Germinal center (tissue), 1 donor: Measurements from ENCODE around the gene DLEC1.

Experiments used
- DNase-seq: peaks from one replicate; pipeline ENCODE4 v3.0.0; 2012; ENCODE audit warnings: mixed read lengths, low spot score

Gene DLEC1

GRCh38 chr3:38001456-38002081 lies 37.4 kb upstream of the DLEC1 start:
- no peak for DNase-seq

GRCh38 chr3:38002291-38002876 lies 36.6 kb upstream of the DLEC1 start:
- DNase-seq: no peak

GRCh38 chr3:38002940-38003339 lies 36.1 kb upstream of the DLEC1 start:
- DNase-seq: no peak

DNA sequence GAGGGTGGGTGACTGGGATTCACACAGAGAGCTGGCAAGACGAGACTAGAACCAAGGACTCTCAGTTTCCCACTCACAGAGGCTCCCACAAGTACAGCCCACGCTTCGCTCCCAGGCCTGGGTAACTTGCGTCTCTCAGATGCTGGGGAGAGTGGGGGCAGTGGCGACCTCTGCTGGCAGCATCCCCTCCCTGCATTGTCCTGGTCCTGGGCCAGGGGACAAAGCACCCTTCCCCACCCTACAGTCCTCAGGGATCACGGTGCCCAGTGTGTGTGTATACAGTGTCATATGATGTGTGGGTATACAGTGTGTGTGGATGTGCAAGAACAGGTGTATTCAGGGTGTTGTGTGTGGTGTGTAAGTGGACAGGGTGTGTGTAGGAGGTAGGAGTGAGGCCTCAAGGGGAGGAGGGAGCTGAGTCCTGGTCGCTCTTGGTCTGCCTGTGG lies 35.6 kb upstream of the DLEC1 start:
- DNase-seq: peak; percentile 66

DNA sequence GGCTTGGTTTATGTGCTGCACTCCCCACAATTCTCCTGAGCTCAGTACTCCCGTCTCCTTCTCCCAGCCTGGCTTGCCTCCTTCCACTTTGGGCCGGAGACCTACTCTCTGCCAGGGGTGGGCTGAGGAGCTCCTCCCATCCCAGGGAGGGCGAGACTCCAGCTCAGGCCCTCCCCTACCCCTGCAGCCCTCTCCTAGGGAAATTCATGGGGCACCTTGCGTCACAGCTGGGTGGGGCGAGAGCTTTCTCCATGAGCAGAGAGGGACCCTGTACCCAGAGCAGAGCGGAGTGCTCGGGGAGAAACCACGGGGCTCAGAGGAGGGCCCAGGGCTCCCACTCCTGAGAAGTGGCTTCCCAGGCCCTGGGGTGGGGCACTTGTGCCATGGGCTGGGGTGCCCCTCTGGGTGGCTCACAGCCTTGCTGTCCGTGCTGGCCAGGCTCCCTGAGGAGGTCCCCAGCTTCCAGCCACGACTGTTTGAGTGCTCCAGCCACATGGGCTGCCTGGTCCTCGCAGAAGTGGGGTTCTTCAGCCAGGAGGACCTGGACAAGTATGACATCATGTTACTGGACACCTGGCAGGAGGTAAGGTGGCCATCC lies 35.1 kb upstream of the DLEC1 start:
- DNase-seq: no peak

DNA sequence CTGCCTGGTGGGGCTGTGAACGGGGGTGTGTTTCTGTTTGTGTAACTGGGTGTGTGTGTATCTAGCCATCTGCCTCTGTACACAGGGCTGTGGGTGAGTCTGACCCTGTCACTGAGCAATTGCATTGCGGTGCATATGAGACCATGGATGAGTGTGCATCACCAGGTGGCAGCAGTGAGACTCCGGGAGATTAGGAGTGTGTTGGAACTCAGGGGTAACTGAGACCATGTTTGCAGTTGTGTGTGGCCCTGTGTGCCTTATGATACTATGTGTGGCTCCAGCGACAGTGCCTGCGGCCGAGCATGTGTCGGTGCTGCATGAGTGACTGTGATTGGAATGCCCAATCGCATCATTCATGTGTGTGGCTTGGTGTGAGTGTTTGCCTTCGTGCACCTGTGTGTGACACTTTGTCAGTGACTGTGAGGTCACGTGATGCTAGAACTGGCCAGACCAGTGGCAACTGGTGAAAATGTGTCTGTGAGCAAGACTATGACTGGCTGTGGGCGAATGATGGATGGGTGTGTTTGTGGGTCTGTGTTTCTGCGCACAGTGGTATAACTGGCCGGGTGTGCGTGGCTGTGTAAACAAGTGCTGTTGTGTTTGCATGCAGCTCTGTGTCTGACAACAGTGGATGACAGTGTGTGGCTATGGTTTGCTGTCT lies 34.5 kb upstream of the DLEC1 start:
- DNase-seq: peak; percentile 35

GRCh38 chr3:38005076-38006020 lies 33.7 kb upstream of the DLEC1 start:
- DNase-seq: no peak

DNA sequence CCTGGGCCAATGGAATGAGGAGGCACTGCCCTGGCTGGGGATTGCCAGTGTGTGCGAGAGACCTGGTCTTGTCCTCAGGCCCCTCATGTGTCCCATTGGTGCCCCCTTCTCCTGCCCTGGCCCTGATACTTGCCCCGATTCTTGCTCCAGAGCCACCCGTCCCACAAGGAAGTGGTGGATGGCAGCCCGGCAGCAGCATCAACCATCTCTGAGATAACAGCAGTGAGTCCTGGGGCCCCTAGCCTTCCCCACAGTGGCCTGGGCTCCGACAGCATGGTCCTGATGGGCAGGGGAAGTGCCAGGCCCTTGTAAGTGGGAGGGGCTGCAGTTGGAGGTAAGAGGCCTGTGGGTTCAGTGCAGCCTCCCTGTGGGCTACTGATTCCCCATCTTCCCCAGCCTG lies 33.0 kb upstream of the DLEC1 start:
- DNase-seq: no peak

- no peak for DNase-seq
These were observed 32.5 kb upstream of the DLEC1 start for GRCh38 chr3:38006445-38006995.

DNA sequence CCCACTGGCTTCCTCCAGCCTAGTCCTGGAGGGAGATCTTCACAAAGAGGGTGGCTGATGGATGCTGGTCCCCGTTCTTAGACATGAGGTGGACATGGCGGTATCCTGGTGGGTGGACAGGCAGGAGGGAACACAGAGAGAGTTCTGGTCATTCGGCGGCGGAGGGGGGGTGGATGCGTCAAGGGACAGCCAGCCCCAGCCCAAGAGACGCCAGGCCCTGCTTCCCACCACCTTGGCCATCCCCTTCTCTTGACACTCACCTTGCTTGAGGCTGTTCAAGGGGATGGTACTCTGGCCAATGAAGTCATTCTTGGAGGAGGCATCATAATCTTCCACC lies 31.3 kb upstream of the DLEC1 start:
- no peak for DNase-seq

DNA sequence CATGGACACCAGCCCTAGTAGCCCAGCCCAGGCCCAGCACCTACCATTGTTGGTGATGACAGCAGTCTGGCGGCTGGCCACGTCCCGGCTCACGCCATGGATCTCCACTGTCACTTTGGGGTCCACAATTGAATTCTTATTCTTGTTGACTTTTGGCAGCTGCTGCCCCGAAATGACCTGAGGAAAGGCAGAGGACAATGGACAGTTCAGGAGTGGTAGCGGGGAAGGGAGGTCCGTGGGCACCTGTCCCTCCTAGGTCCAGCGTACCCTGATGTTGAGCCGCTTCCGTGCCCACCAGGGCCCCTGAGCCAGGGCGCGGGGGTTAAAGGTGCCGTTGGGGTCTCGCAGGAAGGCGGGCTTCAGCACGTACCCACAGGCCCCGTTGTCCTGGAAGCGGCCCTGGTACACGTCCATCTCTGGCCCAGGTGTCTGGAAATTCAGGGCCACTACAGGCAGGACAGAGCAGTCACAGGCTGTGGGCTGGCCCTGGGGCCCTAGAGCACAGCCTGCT lies 30.8 kb upstream of the DLEC1 start:
- DNase-seq: no peak

DNA sequence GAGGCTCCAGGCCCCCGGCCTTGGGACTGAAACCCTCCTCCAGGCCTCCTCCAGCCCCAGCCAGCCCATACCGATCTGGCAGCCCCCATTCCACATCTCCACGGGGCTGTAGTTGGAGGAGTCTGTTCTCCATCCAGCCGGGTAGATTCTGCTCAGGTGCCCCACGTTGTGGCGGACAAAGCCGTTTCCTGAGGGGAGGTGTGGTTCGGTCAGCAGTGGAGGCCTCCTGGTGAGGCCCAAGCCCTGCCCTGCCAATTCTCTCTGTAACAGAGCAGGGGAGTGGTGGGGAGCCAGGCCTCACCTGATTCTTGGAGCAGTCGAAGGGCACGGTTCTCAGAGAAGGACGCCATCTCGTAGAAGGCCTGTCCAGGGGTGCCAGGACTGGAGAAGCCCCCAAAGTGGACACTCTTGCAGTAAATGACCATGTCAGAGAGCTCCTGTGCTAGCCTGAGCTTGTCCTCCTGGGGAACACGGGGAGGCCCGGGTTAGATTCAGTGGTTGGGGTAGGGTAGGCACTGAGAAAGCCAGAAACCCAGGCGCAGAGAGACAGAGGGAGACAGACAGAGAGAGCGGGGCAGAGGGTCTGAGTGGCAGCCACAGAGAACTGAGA lies 29.9 kb upstream of the DLEC1 start:
- DNase-seq: no peak

- DNase-seq: no peak
These were observed 29.0 kb upstream of the DLEC1 start for GRCh38 chr3:38009807-38010591.

- no peak for DNase-seq
These were observed 27.9 kb upstream of the DLEC1 start for GRCh38 chr3:38011111-38011510.

DNA sequence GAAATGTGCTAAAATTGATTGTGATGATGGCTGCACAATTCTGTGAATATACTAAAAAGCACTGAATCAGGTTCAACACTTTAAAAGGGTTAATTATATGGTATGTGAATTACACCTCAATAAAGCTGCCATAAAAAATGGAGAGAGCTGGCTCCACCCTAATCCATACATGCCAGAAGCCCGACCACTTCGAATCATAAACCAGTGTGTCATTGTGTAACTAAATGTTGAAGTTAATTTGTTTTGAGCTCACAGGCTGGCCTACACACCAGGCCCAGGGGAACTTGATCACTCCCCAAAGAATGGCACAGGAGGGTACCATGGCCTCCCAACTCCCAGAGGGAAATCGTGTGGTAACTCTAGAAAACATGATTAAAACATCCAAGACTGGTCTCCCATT lies 23.5 kb upstream of the DLEC1 start:
- DNase-seq: no peak

- DNase-seq: no peak
These were observed 23.0 kb upstream of the DLEC1 start for GRCh38 chr3:38015984-38016383.

GRCh38 chr3:38016410-38016809 lies 22.6 kb upstream of the DLEC1 start:
- DNase-seq: no peak

- no peak for DNase-seq
These were observed 22.1 kb upstream of the DLEC1 start for GRCh38 chr3:38016847-38017444.

- DNase-seq: no peak
These were observed 21.3 kb upstream of the DLEC1 start for GRCh38 chr3:38017445-38018295.
